GM18951 (cell line): ENCODE measurements around the gene NEUROD4.

ENCODE experiments used
- POLR2A ChIP-seq: IDR thresholded peaks from 4 replicates; pipeline ENCODE4 v1.6.1; 2011; ENCODE audit warnings: mild to moderate bottlenecking; ENCODE audit not compliant: insufficient read length, insufficient read depth; ENCODE audit errors: extremely low read depth
- in situ Hi-C: fragments of 300-500 bp; cut with MboI; formaldehyde crosslinking; loops from one replicate; pipeline ENCODE4 v1.12.0; 2022; ENCODE audit warnings: low sequenced_read_pairs, mixed read lengths, inconsistent platforms; ENCODE audit not compliant: unreplicated experiment

NEUROD4 gene

GRCh38 chr12:55024575-55024974, 4.8 kb downstream of the NEUROD4 start:
- in situ Hi-C loops: no loop called here
- TF ChIP-seq POLR2A: no peak

- in situ Hi-C loops: no loop called here
Measured at GRCh38 chr12:55025508-55025907, 5.7 kb downstream of the NEUROD4 start.

GRCh38 chr12:55034218-55034617, 14.4 kb downstream of the NEUROD4 start:
- in situ Hi-C loops: no loop called here
- TF ChIP-seq POLR2A: no peak

More at GRCh38 chr12:55025508-55025907, 5.7 kb downstream of the NEUROD4 start:
- no peak for TF ChIP-seq POLR2A

- in situ Hi-C loops: no loop called here
- TF ChIP-seq POLR2A: no peak
Measured at GRCh38 chr12:55036326-55037115, 16.7 kb downstream of the NEUROD4 start.

- TF ChIP-seq POLR2A: no peak
- in situ Hi-C loops: no loop called here
Measured at GRCh38 chr12:55037351-55037987, 17.7 kb downstream of the NEUROD4 start.

GRCh38 chr12:55039395-55040354, 19.9 kb downstream of the NEUROD4 start:
- in situ Hi-C loops: no loop called here
- TF ChIP-seq POLR2A: no peak

GRCh38 chr12:55041345-55042055, 21.7 kb downstream of the NEUROD4 start:
- TF ChIP-seq POLR2A: no peak
- in situ Hi-C loops: no loop called here

GRCh38 chr12:55043542-55043941, 23.8 kb downstream of the NEUROD4 start:
- TF ChIP-seq POLR2A: no peak
- in situ Hi-C loops: no loop called here

- TF ChIP-seq POLR2A: no peak
- in situ Hi-C loops: no loop called here
Measured at GRCh38 chr12:55044135-55044534, 24.4 kb downstream of the NEUROD4 start.

- no peak for TF ChIP-seq POLR2A
- in situ Hi-C loops: loop anchor here (25.0 kb wide), 1 partner anchor 187 kb away; the partner anchor contains the start of gene MUCL1
Measured at GRCh38 chr12:55049676-55050075, 29.9 kb downstream of the NEUROD4 start.

GRCh38 chr12:55051197-55051947, 31.6 kb downstream of the NEUROD4 start:
- in situ Hi-C loops: loop anchor here (25.0 kb wide), 1 partner anchor 189 kb away; the partner anchor contains the start of gene MUCL1

GRCh38 chr12:55057481-55057880, 37.7 kb downstream of the NEUROD4 start:
- in situ Hi-C loops: loop anchor here (25.0 kb wide), 1 partner anchor 195 kb away; the partner anchor contains the start of gene MUCL1
- no peak for TF ChIP-seq POLR2A

More at GRCh38 chr12:55051197-55051947, 31.6 kb downstream of the NEUROD4 start:
- no peak for TF ChIP-seq POLR2A
